Measurements from ENCODE around the gene MAP4K4.

MAP4K4 gene

GRCh38 chr2:101828673-101829334 lies 131.3 kb downstream of the MAP4K4 start:
- no peak overlapping the region for H3K4me3 ChIP-seq (ENCODE audit: low read length)
- no peaks in the 10 kb centered on the region for H3K36me3 ChIP-seq (replicated peaks; ENCODE audit: insufficient read depth, low read length)
- H3K27ac ChIP-seq (ENCODE audit: low read length), result peak overlapping the region; percentile 87

GRCh38 chr2:101829429-101829828 lies 131.9 kb downstream of the MAP4K4 start:
- H3F3A ChIP-seq (ENCODE audit: insufficient read depth, low read length), result peaks cover 23% of the 10 kb centered on the region; the same call in 1 of the 2 replicates
- no peak overlapping the region for H3K4me3 ChIP-seq (ENCODE audit: low read length)
- H3K4me1 ChIP-seq (ENCODE audit: low read length), result peaks cover 57% of the 10 kb centered on the region
- no peaks in the 10 kb centered on the region for H4K20me1 ChIP-seq (ENCODE audit: insufficient read depth, low read length)
- TF ChIP-seq EZH2 (optimal IDR thresholded peaks at IDR 0.05; ENCODE audit: low read depth, low read length) (no peak), EZH2phosphoT487 (IDR thresholded peaks at IDR 0.05; ENCODE audit: low read length) (no peak), CTCF (IDR thresholded peaks at IDR 0.05; ENCODE audit: low read length) (no peak)
- peak; percentile 36 for DNase-seq
- no peaks in the 10 kb centered on the region for H3K9me3 ChIP-seq (replicated peaks; ENCODE audit: insufficient read depth, low read length)
- H3K4me2 ChIP-seq (ENCODE audit: low read depth, low read length), result peak overlapping the region; percentile 33; the same call in 1 of the 2 replicates
- H2AFZ ChIP-seq (ENCODE audit: low read length), result no peak overlapping the region; the same call in 1 of the 2 replicates
- no peaks in the 10 kb centered on the region for H3K79me2 ChIP-seq (ENCODE audit: low read length)
- H3K27me3 ChIP-seq (replicated peaks; ENCODE audit: insufficient read depth, low read length), result no peaks in the 10 kb centered on the region
- no peaks in the 10 kb centered on the region for H3K9me2 ChIP-seq (replicated peaks; ENCODE audit: insufficient read depth, low read length)
- no peaks in the 10 kb centered on the region for H3K36me3 ChIP-seq (replicated peaks; ENCODE audit: insufficient read depth, low read length)
- peak overlapping the region; percentile 87 for H3K27ac ChIP-seq (ENCODE audit: low read length)
- peak overlapping the region; percentile 34 for H3K9ac ChIP-seq (ENCODE audit: low read length)

More at GRCh38 chr2:101828673-101829334, 131.3 kb downstream of the MAP4K4 start:
- Histone ChIP-seq H3K4me1 (ENCODE audit: low read length) (peaks cover 57% of the 10 kb centered on the region), H4K20me1 (ENCODE audit: insufficient read depth, low read length) (no peaks in the 10 kb centered on the region), H3K9me2 (replicated peaks; ENCODE audit: insufficient read depth, low read length) (no peaks in the 10 kb centered on the region), H3K27me3 (replicated peaks; ENCODE audit: insufficient read depth, low read length) (no peaks in the 10 kb centered on the region), H3K9ac (ENCODE audit: low read length) (peak overlapping the region; percentile 34), H3K79me2 (ENCODE audit: low read length) (no peaks in the 10 kb centered on the region), H3F3A (ENCODE audit: insufficient read depth, low read length) (peaks cover 23% of the 10 kb centered on the region; the same call in 1 of the 2 replicates), H3K9me3 (replicated peaks; ENCODE audit: insufficient read depth, low read length) (no peaks in the 10 kb centered on the region), H3K4me2 (ENCODE audit: low read depth, low read length) (peak overlapping the region; percentile 33; the same call in 1 of the 2 replicates), H2AFZ (ENCODE audit: low read length) (no peak overlapping the region; the same call in 1 of the 2 replicates)
- TF ChIP-seq EZH2phosphoT487 (IDR thresholded peaks at IDR 0.05; ENCODE audit: low read length) (no peak), CTCF (IDR thresholded peaks at IDR 0.05; ENCODE audit: low read length) (no peak), EZH2 (optimal IDR thresholded peaks at IDR 0.05; ENCODE audit: low read depth, low read length) (no peak)
- DNase-seq, result no peak

DNA sequence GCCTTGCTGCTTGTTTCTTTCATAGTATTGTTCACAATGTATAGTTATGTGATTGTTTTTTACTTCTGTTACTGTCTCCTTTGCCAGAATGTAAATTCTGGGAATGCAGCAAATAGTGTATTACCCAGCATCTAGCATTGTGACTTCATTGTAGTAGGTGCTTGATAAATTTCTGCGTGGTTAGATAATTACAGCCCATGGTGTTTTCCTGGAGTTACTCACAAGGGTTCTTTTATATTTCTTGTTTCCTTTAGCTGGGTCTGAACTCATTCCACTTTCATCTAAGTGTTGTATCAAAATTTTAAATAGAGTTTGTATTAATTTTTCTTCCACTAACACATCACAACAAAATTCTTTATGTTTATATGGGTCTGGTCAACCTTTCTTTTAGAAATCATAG lies 132.6 kb downstream of the MAP4K4 start:
- Histone ChIP-seq H3F3A (ENCODE audit: insufficient read depth, low read length) (peaks cover 23% of the 10 kb centered on the region; the same call in 1 of the 2 replicates), H3K36me3 (replicated peaks; ENCODE audit: insufficient read depth, low read length) (no peaks in the 10 kb centered on the region), H3K27ac (ENCODE audit: low read length) (peak overlapping the region; percentile 87; the same call in 1 of the 2 replicates), H2AFZ (ENCODE audit: low read length) (no peak overlapping the region), H3K4me2 (ENCODE audit: low read depth, low read length) (peak overlapping the region; percentile 33; the same call in 1 of the 2 replicates), H3K4me1 (ENCODE audit: low read length) (peaks cover 57% of the 10 kb centered on the region), H3K9me2 (replicated peaks; ENCODE audit: insufficient read depth, low read length) (no peaks in the 10 kb centered on the region), H3K9ac (ENCODE audit: low read length) (no peak overlapping the region), H4K20me1 (ENCODE audit: insufficient read depth, low read length) (no peaks in the 10 kb centered on the region), H3K4me3 (ENCODE audit: low read length) (no peak overlapping the region), H3K79me2 (ENCODE audit: low read length) (no peaks in the 10 kb centered on the region), H3K27me3 (replicated peaks; ENCODE audit: insufficient read depth, low read length) (no peaks in the 10 kb centered on the region), H3K9me3 (replicated peaks; ENCODE audit: insufficient read depth, low read length) (no peaks in the 10 kb centered on the region)
- DNase-seq, result no peak
- no peak for TF ChIP-seq EZH2 (optimal IDR thresholded peaks at IDR 0.05; ENCODE audit: low read depth, low read length)
- TF ChIP-seq CTCF (IDR thresholded peaks at IDR 0.05; ENCODE audit: low read length), result no peak
- TF ChIP-seq EZH2phosphoT487 (IDR thresholded peaks at IDR 0.05; ENCODE audit: low read length), result no peak
